ENCODE measurements around the gene MYLK4.
A peak's percentile ranks its signal among the peaks of the same experiment; 100 is the strongest.

MYLK4 gene

DNA sequence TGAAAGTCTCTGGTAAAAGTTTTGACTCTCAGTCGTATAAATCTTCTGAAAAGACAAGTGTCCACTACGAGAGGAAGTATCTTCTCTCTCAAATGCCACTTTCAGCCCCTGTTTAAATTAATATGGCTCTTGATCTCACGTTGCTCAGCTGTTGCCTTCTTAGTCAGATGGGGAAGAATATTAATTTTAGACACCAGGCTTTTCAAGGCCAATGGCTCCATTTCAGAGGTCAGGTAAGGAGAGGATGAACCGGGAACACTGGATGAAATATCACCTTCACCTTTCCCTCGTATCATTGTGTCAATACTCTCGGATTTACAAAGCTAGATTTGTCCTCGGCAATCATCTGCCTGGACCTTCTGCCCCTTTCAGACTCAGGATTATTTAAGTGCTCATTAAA, at the start of gene MYLK4:
TSS of gene MYLK4 (minus strand) at position 91 of the 400 bp plus-strand sequence. CDS start 1,628 bp downstream, outside the sequence.
- no peak for DNase-seq (ENCODE audit: low read depth)

DNA sequence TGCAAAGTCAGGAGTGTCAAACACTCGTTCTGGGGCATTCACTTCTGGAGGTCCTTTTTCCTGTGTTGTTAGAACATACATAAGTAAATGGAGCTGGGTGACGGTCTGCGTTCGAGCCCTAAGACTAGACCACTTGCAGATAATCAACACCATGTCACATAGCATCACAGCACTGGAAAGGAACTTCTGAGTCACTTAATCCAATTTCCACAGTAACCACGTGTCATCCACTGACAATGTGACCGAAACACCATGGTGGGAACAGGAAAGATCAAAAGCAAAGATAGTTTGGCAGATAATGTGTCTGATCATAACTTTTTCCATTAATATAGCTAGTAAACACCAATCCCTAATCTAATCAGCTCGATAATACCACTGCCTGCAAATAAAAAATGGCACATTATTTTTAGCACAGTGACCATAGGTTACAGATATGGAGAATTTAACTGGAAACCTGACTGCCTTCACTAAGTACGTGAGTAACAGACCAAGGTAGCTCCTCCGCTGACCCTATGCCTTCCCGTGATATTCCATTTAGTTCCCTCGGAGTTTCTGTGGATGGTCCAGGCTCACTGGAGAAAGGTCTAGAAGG, 49.3 kb upstream of the MYLK4 start:
- DNase-seq (ENCODE audit: low read depth): no peak

DNA sequence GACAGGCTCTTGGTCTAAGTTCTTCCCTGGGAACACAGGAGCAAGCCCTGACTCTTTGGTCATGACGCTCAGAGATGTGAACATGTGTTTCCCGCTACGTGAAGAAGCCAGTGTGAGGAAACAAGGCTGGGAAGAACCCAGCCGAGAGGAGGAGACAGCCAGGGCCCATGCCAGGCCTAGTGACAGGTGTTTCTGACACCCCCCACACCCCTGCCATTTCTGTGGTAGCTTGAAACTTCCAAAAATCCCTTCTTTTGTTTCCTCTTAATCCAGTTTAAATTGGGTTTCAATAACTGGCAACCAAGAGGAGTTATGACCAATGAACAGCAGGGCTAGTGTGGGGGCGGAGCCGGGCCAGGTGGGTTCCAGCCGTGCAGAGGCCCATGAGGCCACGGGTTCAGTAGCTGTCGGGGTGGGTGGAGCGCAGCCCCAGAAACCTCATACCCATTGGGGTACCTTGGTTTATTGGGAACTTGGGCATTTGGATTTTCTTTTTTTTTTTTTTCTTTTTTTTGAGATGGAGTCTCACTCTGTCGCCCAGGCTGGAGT, 47.9 kb upstream of the MYLK4 start:
- no peak for DNase-seq (ENCODE audit: low read depth)

DNA sequence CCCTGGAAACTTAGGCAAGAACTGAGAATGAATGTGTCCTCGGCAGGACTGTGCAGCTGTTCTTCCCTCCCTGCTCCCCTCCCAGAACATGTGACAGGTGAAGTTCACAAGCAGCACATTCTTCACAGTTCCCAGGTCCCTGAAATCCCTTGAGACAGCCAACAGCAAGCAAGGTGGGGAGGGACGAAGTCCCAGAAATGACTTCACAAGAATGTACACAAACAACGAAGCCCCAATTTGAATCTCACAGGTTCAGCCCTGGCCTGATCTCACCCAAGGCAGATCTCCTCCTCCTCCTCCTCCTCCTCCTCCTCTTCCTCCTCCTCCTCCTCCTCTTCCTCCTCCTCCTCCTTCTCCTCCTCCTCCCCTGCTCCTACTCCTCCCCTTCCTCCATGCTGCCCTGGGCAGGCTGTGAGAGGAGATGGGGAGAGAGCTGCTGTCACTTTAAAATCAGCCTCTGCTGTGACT, 46.9 kb upstream of the MYLK4 start:
- DNase-seq (ENCODE audit: low read depth): no peak

DNA sequence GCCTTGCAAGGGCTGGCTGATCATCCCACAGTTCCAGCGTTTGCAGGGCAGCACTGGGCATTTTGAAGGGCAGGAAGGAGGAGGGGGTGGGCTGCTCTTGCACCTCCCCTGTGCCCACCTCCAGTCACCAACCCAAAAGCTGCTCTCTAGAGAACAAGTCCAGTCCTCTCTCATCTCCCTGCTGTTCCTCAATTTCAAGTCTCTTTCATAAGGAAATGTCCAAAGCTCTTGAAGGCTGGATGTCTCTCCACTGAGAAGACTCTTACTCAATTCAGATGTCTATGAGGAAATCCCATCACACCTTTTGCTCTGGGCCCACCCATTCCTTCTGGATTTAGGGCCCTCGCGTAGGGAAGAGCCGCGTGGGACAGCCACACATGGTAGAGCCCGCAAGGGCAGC, 46.1 kb upstream of the MYLK4 start:
- DNase-seq (ENCODE audit: low read depth): no peak

DNA sequence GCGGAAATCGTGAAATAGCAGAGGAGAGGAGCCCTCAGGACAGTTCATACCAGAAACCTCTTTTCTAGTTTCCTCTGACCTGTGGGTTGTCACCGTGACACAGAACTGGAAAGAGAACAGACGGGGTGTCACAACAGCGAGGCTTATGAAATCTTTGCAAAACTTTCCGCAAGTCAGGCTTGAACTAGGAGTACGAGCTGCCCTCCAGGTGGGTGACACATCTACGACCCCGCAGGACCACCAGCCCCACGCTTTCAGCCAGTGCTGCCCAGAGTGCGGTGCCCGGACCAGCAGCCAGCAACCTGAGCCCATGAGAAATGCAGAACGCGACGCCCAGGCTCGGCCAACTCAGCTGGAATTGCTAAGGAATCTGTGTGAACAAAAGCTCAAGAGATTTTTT, 45.2 kb upstream of the MYLK4 start:
- no peak for DNase-seq (ENCODE audit: low read depth)

DNA sequence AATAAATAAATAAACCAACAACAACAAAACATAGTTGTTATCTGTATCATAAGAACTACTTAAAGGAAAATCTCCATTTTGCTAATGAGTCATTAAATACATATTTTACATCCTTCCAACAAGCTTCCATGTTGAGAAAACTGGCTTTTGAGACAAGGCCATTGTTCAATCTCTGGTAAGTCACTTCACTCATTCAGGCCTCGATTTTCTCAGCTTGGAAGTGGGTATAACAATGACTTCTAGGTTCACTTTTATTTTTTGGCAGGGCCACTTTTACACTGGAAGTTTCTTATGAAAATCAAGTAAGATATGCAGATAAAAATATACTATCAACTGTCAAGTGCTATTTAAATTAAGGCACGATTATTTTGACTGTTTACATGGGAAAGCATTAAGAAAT, 44.4 kb upstream of the MYLK4 start:
- no peak for DNase-seq (ENCODE audit: low read depth)

DNA sequence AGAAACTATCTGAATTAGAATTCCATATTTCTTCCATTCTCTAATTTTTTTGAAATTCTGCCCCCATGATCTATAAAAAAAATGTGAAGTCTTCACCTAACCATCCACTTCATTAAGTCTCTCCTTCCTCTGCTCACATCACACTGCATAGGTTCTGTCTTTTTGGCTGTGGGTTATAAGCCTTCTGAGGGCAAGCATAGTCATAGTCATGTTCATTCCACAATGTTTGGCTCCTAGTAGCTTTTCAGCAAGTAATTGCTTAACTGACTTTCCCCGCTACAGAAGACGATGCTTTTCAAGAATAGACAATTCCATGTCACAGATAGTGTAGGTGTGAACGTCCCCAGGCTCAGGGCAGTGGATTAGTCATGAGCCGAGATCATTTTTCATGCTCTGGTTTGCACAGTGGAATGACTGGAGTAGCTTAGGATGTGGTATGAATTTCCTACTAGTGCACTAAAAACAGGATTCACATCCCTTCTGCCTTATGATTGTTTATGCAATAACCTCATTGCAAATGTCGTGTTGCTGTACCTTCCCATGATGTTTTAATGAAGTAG, 43.5 kb upstream of the MYLK4 start:
- no peak for DNase-seq (ENCODE audit: low read depth)

DNA sequence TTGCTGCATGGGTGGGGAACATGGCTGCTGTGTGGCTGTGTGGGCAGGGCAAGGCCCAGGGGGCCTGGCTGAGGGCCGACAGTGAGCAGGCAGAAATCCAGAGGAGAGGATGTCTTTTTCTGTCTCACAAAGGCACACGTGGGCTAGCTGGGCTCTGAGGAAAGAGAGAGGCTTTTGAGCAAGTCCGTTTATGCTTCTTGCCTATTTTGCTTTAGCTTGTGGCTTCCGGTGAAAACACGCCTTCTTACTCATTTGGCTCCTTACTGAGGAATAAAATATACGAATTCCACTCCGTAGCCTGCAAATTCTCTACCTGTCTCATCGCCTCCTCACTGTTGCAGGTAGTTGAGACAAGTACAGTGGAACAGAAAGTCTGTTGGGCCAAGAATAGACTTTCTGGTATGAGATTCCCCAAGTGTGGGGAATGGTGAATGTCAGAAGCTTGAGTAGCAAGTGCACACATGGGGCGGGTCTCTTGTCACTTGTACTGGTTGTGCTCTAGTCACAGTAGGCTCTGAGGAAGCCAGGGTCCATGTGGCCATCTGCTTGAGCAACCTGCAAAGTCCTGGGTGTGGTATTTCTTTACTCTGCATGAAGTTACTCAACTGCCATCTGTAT, 42.9 kb upstream of the MYLK4 start:
- DNase-seq (ENCODE audit: low read depth): no peak

DNA sequence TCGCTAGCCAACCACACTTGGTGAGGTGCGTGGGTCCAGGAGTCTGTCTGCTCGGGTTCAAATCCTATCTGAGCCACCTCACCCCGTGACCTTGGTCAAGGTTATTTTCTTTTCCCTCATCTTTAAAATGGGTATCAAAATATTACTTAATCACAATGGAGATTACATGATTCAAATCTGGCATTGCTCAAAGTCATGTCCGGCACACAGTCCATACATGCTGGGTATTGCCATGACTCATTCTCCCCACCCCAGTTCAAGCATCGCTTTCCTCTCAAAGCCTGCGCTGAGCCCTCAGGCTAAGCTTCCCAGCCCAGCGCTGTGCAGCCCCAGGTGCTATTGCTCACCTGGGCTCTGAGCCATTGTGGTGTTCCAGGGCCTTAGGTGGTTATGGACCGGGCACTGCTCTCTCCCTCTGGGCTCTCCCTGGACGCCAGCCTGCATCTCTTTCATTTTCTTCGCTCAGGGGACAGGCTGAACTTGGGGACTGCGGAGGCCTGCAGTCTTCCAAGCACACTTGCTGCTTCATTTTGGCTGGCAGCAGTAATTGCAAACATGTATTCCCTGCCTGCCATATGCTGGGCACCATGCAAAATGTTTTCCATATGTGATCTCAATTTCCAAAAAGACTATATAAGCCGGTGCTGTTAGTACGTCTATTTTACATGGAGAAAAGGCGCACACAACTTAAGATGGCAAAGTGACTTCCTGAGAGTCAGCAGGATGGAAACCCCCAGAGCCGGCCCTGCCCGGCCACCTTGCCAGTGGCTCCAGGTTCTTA, 41.8 kb upstream of the MYLK4 start:
- no peak for DNase-seq (ENCODE audit: low read depth)

DNA sequence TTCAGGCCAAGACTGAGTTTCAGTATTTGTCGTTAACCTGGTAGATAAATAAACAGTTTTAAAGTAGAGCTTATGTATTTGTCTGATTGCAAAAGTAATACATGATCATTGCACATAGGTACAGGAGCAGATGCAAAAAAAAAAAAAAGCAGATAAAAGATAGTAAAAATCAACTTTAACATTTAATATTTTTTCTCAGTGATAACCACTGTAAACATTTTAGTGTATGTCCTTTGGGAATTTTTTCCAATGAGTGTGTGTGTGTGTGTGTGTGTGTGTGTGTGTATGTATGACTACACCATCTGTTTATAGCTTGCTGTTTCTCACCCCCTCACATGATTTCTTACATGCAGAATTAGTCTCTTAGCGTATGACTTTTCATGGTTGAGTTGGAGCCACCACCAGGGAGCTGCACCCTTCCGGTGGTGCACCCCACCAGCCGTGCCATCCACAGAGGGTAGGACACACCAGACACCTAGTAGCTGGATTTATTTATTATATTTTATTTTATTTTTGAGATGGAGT, 40.8 kb upstream of the MYLK4 start:
- no peak for DNase-seq (ENCODE audit: low read depth)

DNA sequence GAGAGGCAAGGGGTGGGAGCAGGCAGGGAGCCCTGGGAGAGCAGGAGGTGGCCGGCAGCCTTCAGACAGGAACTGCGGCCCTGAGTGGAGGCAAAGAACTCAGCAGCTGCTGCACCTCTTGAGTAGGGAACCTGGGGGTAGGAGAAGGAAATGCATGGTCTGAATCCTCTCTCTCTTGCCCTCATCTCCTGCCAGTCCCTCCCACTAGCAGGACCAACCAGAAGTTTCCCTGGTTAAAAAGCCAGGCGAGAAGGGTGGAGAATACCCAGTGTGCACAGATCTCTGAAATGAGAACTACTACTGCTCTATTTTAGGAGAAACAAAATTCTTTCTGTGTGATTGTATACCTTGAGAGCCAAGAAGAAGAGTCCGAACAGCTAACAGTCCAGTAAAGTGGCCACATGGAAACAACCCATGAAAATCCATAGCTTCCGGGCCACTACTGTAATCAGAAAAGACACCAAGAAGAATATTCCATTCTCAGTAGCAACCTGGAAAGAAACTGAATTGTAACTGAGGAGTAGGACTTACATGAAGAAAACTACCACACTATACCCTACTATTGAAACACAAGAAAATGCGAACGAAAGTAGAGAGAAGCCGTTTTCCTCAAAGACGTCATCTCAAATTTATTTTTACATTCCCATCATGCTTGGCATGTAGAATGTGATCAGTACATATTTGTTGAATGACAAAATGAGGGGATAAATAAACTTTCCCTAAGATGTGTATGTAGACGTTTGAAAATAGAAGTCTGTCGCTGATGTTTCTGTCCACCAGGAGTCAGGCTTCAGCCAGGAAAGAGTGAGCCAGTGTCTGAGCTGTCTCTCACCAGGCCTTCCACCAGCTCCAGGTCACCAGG, 40.1 kb upstream of the MYLK4 start:
- DNase-seq (ENCODE audit: low read depth): peak; percentile 17

DNA sequence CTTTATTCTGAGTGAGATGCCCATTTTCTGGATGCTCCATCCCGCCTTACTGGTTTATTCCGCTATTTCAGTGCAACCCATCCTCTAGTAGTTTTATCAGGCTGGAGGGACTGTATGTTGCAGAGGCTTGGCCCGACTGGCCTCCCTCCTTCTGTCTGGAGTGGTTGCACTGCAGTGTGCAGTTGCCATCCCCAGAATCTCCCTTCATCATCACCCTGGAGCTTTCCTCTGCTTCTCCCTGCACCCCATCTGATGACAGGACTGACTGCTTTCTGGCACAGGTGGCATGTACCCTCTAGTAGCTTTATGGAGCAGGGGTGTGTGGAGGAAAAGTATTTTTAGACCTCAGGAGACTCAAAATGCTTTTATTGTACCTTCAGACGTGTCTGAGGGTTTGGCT, 35.5 kb upstream of the MYLK4 start:
- DNase-seq (ENCODE audit: low read depth): no peak

DNA sequence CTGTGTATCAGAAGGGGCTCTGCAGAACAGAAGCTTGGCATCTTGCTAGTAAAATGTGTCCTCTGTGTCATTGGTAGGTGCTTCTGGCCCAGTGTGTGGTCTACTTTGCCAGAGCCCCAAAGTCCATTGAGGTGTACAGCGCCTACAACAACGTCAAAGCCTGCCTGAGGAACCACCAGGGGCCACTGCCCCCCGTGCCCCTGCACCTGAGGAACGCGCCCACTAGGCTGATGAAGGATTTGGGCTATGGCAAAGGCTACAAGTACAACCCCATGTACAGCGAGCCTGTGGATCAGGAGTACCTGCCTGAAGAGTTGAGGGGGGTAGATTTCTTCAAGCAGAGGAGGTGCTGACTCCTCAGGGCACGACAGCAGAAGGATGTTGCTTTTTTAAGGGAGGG, 34.2 kb upstream of the MYLK4 start:
- DNase-seq (ENCODE audit: low read depth): no peak

DNA sequence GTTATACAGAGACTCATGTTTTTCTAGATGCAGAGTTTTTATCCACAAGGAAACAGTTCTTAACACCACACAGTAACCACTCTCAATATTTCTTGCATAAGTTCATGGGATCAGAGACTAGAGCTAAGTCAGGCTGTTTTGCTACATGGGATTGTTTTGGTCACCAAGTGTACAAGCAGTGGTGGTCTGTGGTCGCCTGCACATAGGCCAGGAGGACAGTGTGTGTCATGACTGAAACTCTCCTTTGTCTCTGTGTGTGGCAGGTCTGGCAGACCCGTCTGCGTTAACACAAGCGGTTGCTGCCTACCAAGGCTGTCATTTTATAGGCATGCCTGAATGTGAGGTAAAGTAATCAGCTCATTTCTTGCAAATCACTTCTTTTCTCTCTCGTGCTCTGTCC, 33.3 kb upstream of the MYLK4 start:
- no peak for DNase-seq (ENCODE audit: low read depth)

DNA sequence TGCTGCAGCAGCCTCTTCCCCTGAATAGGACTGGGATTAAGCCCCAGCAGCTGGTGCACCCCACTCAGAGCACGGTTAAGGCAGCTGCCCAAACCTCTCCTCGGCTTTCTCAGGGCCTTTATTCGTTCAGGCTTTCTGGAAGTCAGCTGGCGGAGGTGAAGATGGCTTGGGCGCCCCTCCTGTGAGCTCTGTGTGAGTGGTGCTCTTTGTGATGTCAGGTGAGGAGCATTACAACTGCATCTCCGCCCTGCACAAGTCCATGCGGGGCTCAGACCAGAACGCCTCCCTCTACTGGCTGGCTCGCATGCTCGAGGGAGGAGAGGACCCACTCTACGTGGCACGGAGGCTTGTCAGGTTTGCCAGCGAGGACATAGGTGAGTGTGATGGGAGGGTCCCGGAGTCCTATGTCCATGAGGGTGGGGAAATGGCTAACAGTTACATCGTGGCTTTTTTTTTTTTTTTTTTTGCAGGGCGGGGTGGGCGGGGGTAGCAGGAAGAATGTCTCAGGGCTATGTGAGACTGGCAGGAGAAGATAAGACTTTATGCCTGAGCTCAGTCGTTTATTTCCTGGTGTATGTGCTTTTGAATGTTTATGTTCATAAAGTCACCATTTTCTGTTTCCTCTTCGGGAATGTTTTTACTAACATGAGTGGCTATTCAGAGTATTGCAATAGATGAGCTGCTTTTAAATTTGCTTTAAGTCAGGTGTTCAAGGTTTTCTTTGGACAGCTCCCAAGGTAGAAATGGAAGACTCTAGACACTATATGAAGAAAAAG, 32.7 kb upstream of the MYLK4 start:
- no peak for DNase-seq (ENCODE audit: low read depth)

DNA sequence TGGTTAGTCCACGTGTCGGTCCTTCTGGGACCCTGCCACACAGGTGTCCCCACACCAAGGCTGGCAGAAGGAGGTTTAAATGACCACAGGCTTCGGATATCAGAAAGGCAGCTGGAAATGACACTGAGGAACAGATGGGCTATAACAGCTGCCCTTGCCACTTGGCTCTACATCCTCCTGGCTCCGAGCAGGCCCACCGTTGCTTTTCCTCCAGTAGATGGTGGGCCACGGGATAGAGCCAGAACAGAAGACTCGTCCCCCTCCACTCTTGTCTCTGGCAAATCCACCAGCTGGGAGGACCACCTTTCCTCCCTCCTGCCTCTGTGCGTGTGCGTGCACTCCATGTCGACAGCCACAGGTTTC, 32.1 kb upstream of the MYLK4 start:
- no peak for DNase-seq (ENCODE audit: low read depth)

DNA sequence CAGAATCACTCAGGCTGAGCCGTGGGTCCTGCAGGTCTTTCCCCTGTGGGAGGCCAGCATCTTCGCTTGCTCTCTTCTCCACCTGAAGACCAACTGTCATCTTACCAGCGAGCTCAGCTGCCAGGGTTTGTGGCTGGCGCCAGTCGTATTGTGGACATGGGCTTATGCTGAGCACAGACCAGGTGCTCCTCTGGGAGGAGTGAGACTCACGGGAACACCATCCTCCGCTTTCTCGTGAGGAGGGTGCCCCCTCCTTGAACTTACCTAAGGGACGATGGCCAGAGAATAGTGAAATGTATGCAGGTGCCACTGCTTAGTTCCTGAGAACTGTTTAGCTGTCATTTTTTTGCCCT, 31.6 kb upstream of the MYLK4 start:
- DNase-seq (ENCODE audit: low read depth): no peak

DNA sequence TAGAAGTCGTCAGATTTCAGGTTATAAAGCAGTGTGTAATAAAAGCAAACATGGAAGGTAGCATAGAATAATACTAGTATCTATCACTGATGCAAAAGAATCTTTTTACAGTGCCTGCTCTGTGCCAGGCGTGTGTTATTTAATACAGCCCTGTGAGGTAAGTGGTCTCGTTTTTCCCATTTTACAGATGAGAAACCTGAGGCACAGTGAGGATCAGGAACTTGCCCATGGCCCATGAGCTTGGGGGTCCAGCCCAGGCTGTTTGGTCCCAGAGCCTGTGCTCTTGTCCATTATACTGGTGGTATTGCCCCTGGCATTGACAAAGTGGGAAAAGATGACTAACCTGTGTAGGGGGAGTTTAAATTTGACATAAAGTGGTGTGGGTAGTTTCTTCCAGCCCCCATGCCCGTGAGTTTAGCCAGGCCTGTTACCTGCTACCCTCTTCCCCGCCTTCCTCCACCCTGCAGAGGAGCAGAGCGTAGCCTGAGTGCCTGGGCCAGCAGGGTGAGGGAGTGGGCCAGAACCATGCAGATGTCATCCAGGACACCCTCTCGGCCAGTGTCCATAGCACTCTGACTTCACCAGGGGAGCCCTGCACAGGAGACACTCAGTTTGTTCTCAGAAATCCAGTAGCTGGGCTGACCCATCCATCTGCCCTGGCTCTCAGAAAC, 31.1 kb upstream of the MYLK4 start:
- no peak for DNase-seq (ENCODE audit: low read depth)

DNA sequence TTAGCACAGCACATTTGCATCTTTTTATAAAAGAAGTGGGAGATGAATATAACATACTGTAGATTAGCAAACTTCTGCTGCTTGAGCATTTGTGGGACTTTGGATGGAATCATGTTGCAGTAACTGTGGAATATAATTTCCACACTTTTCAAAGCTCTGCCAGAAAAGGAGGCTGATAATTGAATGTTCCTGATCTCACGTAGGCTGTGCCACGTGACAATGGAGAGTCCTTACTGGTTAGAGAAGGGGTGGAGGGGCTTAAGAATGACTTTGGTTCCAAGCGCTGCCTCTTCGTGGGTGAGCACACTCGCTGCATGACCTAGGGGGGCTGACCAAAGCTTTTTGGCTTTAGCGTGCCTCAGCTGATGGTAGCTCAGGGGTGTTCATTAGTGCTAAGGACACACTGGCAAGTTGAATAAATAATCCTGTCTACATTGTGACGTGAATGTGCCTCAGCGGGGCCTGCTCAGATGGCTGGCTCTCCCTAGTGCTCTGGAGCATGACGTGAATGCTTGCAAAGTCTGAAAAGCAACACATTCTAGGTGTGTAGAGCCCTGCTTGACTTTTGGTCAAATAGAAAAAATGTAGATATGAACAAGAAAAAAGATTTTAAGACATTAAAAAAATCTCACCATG, 29.5 kb upstream of the MYLK4 start:
- no peak for DNase-seq (ENCODE audit: low read depth)

All from stimulated activated CD8-positive, alpha-beta memory T cell treated with anti-CD3 and anti-CD28 coated beads, Interleukin-12 subunit alpha, Interleukin-12 subunit beta, amount 100 ng/mL, for 1 hour (primary cell).